Endothelial cell of umbilical vein (primary cell): ENCODE results near the gene URI1. TPM values are rescaled to one million over a fixed set of nuclear protein-coding genes. Genes with fewer than 3 reads are reported as not detected.

ENCODE experiments used
- BruUV-seq: library from RNA; stranded (reverse); fragments of 400-500 nt; replicated peaks from 2 replicates; lab custom pipeline; 2021; lab: Mats Ljungman, UMichigan
- CTCF ChIA-PET: fragments of 300-600, 350-600 bp; sonication (Branson Sonifier 250); formaldehyde crosslinking; loops from one replicate; lab custom pipeline; 2021; ENCODE audit warnings: antibody characterized with exemption, inconsistent platforms; lab: Charles Lee
- POLR2A ChIA-PET: fragments of 300-600, 350-600 bp; sonication (Branson Sonifier 250); formaldehyde crosslinking; loops from one replicate; lab custom pipeline; 2021; ENCODE audit warnings: antibody characterized with exemption, inconsistent platforms; lab: Charles Lee
- DNase-seq: peaks from one replicate; pipeline ENCODE4 v3.0.0-alpha.2; 2011; ENCODE audit warnings: low read depth, low spot score
- FAIRE-seq: peaks from 2 replicates; lab custom pipeline; 2011; peaks lifted over from hg19 to GRCh38; lab: Jason Lieb, UNC
- H2AFZ ChIP-seq: 2 replicates; pipeline ENCODE4 v1.6.0; 2012; ENCODE audit warnings: low read depth, low read length, control low read depth, inconsistent platforms
- H3K27ac ChIP-seq: 2 replicates; pipeline ENCODE4 v1.5.1; 2011; ENCODE audit warnings: low read depth, mild to moderate bottlenecking, control low read depth, low read length, moderate library complexity; ENCODE audit not compliant: insufficient read depth
- H3K27me3 ChIP-seq, 2 experiments: 2 replicates each; pipeline versions ENCODE4 v1.6.0 to v1.6.1; 2011; ENCODE audit warnings: low read length in 2 of 2, mixed read lengths in 1 of 2; ENCODE audit not compliant: control insufficient read depth in 2 of 2, insufficient read depth in 2 of 2
- H3K36me3 ChIP-seq, 2 experiments: 2 replicates in 1 of 2; 3 replicates in 1 of 2; pipeline ENCODE4 v1.5.1; 2011; ENCODE audit warnings: low read length in 2 of 2, mild to moderate bottlenecking in 1 of 2, moderate library complexity in 1 of 2; ENCODE audit not compliant: control insufficient read depth in 2 of 2, insufficient read depth in 2 of 2; ENCODE audit errors: extremely low read depth in 1 of 2
- H3K4me1 ChIP-seq: 3 replicates; pipeline ENCODE4 v1.5.1; 2011; ENCODE audit warnings: mild to moderate bottlenecking, low read length; ENCODE audit not compliant: control insufficient read depth, insufficient read depth; ENCODE audit errors: extremely low read depth
- H3K4me2 ChIP-seq: 2 replicates; pipeline ENCODE4 v1.6.1; 2011; ENCODE audit warnings: low read length, control low read depth, mixed read lengths; ENCODE audit not compliant: insufficient read depth
- H3K4me3 ChIP-seq, 3 experiments: fragments of 200-600 bp in 1 of 3; sonication (generic), shearing (Covaris generic) in 1 of 3; replicated peaks in 1 of 3; 2 replicates each; pipeline ENCODE4 v1.5.1; 2011 to 2016; ENCODE audit warnings: control low read depth in 3 of 3, low read length in 3 of 3, mild to moderate bottlenecking in 2 of 3, inconsistent platforms in 1 of 3, low read depth in 1 of 3, moderate library complexity in 1 of 3; ENCODE audit not compliant: insufficient read depth in 1 of 3
- H3K79me2 ChIP-seq: 2 replicates; pipeline ENCODE4 v1.6.0; 2012; ENCODE audit warnings: low read length, inconsistent platforms; ENCODE audit not compliant: control insufficient read depth, insufficient read depth
- H3K9ac ChIP-seq: replicated peaks from 2 replicates; pipeline ENCODE3; 2011; ENCODE audit warnings: low read length, control low read depth; ENCODE audit not compliant: insufficient read depth; ENCODE audit errors: extremely low read depth
- H3K9me1 ChIP-seq: replicated peaks from 3 replicates; pipeline ENCODE4 v1.6.0; 2011; ENCODE audit warnings: mild to moderate bottlenecking, low read length; ENCODE audit not compliant: control insufficient read depth, insufficient read depth; ENCODE audit errors: extremely low read depth
- H3K9me3 ChIP-seq: replicated peaks from 2 replicates; pipeline ENCODE4 v1.5.1; 2012; ENCODE audit warnings: low read length, inconsistent platforms; ENCODE audit not compliant: control insufficient read depth, insufficient read depth
- H4K20me1 ChIP-seq: replicated peaks from 2 replicates; pipeline ENCODE3; 2011; ENCODE audit warnings: mild to moderate bottlenecking, low read length; ENCODE audit not compliant: control insufficient read depth, insufficient read depth; ENCODE audit errors: extremely low read depth
- EZH2 ChIP-seq: IDR thresholded peaks from 2 replicates; pipeline ENCODE4 v1.6.1; 2012; ENCODE audit warnings: borderline replicate concordance, low read depth, mild to moderate bottlenecking, moderate library complexity, low read length, inconsistent platforms; ENCODE audit not compliant: severe bottlenecking
- GATA2 ChIP-seq: IDR thresholded peaks from 2 replicates; pipeline ENCODE4 v1.7.0; 2011; ENCODE audit warnings: low read depth, mild to moderate bottlenecking, moderate library complexity, mixed read lengths, low read length; ENCODE audit not compliant: insufficient read length, insufficient read depth
- JUN ChIP-seq: IDR thresholded peaks from 2 replicates; pipeline ENCODE4 v1.6.1; 2011; ENCODE audit warnings: borderline replicate concordance, low read depth; ENCODE audit not compliant: insufficient read length, insufficient read depth
- MAX ChIP-seq: IDR thresholded peaks from 2 replicates; pipeline ENCODE4 v1.6.1; 2011; ENCODE audit not compliant: insufficient read depth, insufficient read length
- MYC ChIP-seq: IDR thresholded peaks from one replicate; pipeline ENCODE4 v1.6.1; 2011; ENCODE audit warnings: mild to moderate bottlenecking, low read depth, low read length
- POLR2A ChIP-seq: IDR thresholded peaks from 2 replicates; pipeline ENCODE4 v1.6.1; 2012; ENCODE audit warnings: low read depth, mild to moderate bottlenecking, control low read depth, low read length
- POLR2AphosphoS5 ChIP-seq: IDR thresholded peaks from 2 replicates; pipeline ENCODE4 v1.6.1; 2012; ENCODE audit warnings: low read depth, mild to moderate bottlenecking, control low read depth, low read length, moderate library complexity; ENCODE audit not compliant: insufficient read depth
- dilution Hi-C: fragments of 300-500 bp; cut with MboI; formaldehyde crosslinking; loops from one replicate; pipeline ENCODE4 v1.15.0; 2019; ENCODE audit warnings: low sequenced_read_pairs; ENCODE audit not compliant: extremely low pct_ligation_motif_present
- intact Hi-C: fragments of 100-400 bp; cut with micrococcal nuclease; formaldehyde crosslinking; loops from one replicate; pipeline ENCODE4 v1.10.0; 2022
- polyA plus RNA-seq, 4 experiments: library from polyadenylated mRNA; depleted of rRNA in 3 of 4; stranded (reverse) in 3 of 4; unstranded in 1 of 4; fragments of >200 nt; gene quantifications; 2 replicates each; pipeline versions ENCODE4 v1.2.1 to v1.2.3, GENCODE V29; 2011 to 2012; ENCODE audit warnings: missing spikeins in 1 of 4
- total RNA-seq: library from RNA; stranded (reverse); gene quantifications from 2 replicates; pipeline ENCODE4 v1.2.3, GENCODE V29; 2021

URI1 gene
- total and polyA plus RNA-seq, 2 donors (not counting 3 experiments of a cell fraction or from before 2014, with no cell fraction given) = 12.8 to 28.9 TPM

DNA sequence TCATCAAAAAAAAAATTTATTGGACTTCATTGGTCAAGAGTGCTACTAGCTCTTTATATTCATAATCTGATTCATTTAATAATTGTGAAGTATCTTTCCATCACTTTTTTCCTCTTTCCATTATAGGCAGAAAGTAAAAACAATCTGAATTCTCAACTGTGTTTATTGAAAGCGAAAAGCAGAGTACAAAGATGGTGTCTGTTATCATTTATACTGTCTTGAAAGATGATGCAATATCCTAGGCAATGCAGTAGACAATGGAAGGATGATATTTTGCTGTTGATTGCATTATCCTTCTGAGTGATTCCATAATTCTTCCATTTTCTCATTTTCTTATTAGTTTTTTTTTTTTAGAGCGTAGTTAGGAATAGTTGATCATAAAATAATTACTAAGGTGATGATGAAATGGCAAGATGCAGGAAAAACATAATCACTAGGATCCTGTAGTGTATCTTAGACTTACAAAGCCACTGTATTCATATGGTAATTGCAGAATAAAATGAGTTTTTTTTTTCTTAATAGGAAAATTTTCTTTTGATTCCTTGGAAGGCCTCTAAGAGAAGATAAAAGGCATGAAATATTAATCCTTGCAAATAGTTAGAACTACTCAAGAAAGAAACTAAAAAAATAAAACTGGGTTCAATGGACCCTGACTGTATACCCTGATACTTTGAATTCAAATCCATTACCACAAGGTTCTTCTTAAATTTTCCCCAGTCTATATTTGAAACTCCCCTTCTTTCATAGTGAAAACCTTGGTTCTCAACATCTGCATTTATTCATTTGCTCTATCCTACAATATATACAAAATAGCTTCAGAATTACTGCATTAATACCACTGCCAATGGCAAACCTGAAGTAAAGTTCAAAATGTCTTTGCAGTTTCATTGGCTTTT, 11.6 kb downstream of the URI1 start:
- Histone ChIP-seq H3K4me2 (no peak overlapping the region), H3K27ac (no peak overlapping the region), H3K9me1 (no peaks in the 10 kb centered on the region), H3K4me1 (peaks cover 3% of the 10 kb centered on the region), H3K9me3 (no peaks in the 10 kb centered on the region), H3K4me3 (no peak overlapping the region), H3K27me3 (no peaks in the 10 kb centered on the region), H4K20me1 (no peaks in the 10 kb centered on the region), H3K9ac (no peak overlapping the region), H3K36me3 (no peaks in the 10 kb centered on the region), H2AFZ (no peak overlapping the region), H3K79me2 (peaks cover 51% of the 10 kb centered on the region)
- no peak for DNase-seq
- no peak for TF ChIP-seq MAX
- TF ChIP-seq MYC = no peak
- TF ChIP-seq EZH2 = no peak
- TF ChIP-seq POLR2AphosphoS5 = no peak
- TF ChIP-seq POLR2A = no peak
- TF ChIP-seq JUN = no peak
- no peak for TF ChIP-seq GATA2
- no TSS peak for BruUV-seq
- intact Hi-C loops = no loop called here
- ChIA-PET POLR2A (no interaction called here), CTCF (no interaction called here)
- dilution Hi-C loops = no loop called here
- no peak for FAIRE-seq
